K562 (cell line): Measurements from ENCODE around the gene TTBK2. TPM values are rescaled to one million over a fixed set of nuclear protein-coding genes. Genes with fewer than 3 reads are reported as not detected.

Experiments used
- ATAC-seq: fragments of 200-7000 bp; cut with Tn5 transposase; 3 replicates; pipeline ENCODE4 v1.9.1; 2020; ENCODE audit warnings: moderate library complexity
- BruUV-seq: library from RNA; stranded (reverse); fragments of 400-500 nt; replicated peaks from 2 replicates; lab custom pipeline; 2021; lab: Mats Ljungman, UMichigan
- CTCF ChIA-PET: fragments of 300-600 bp; formaldehyde crosslinking; extraction: SDS; loops from one replicate; lab custom pipeline; 2021; ENCODE audit warnings: low intra/inter-chr PET ratio; lab: Yijun Ruan, JAX
- POLR2A ChIA-PET: fragments of 300-600, 350-650 bp; sonication (Branson Sonifier 250); formaldehyde crosslinking; extraction: SDS; loops from one replicate; lab custom pipeline; 2021; ENCODE audit warnings: antibody characterized with exemption, inconsistent platforms; lab: Yijun Ruan, JAX
- DNase-seq, 4 experiments: peaks; one replicate each; pipeline versions ENCODE4 v3.0.0 to v3.0.0-alpha.2; 2011 to 2018; ENCODE audit warnings: low spot score in 3 of 4, mixed read lengths in 3 of 4; ENCODE audit errors: extremely low read depth in 1 of 4
- FAIRE-seq: peaks from 2 replicates; lab custom pipeline; 2011; peaks lifted over from hg19 to GRCh38; lab: Jason Lieb, UNC
- H2AFZ ChIP-seq: 2 replicates; pipeline ENCODE4 v1.6.0; 2011; ENCODE audit warnings: low read depth, low read length, control low read depth, inconsistent platforms
- H3K27ac ChIP-seq: fragments of 200-600 bp; 3 replicates; pipeline ENCODE4 v1.8.0; 2011; ENCODE audit warnings: low read depth, mild to moderate bottlenecking, control low read depth, inconsistent platforms, low read length, moderate library complexity, mixed read lengths; ENCODE audit errors: extremely low read depth
- H3K27me3 ChIP-seq, 2 experiments: fragments of 300-600 bp in 1 of 2; 2 replicates in 1 of 2; 3 replicates in 1 of 2; pipeline versions ENCODE4 v1.6.0 to v1.8.0; 2011; ENCODE audit warnings: inconsistent platforms in 2 of 2, low read length in 2 of 2, mild to moderate bottlenecking in 1 of 2, mixed read lengths in 1 of 2, moderate library complexity in 1 of 2; ENCODE audit not compliant: control insufficient read depth in 2 of 2, insufficient read depth in 2 of 2
- H3K36me3 ChIP-seq: fragments of 300-600 bp; 3 replicates; pipeline ENCODE4 v1.8.0; 2011; ENCODE audit warnings: mild to moderate bottlenecking, low read length, inconsistent platforms; ENCODE audit not compliant: control insufficient read depth, insufficient read depth
- H3K4me1 ChIP-seq, 2 experiments: fragments of 200-600 bp in 1 of 2; replicated peaks in 1 of 2; 2 replicates in 1 of 2; 3 replicates in 1 of 2; pipeline versions ENCODE4 v1.5.1 to v1.8.0; 2011; ENCODE audit warnings: inconsistent platforms in 2 of 2, low read length in 2 of 2, mild to moderate bottlenecking in 1 of 2, mixed read lengths in 1 of 2, moderate library complexity in 1 of 2; ENCODE audit not compliant: control insufficient read depth in 2 of 2, insufficient read depth in 2 of 2
- H3K4me2 ChIP-seq: 2 replicates; pipeline ENCODE4 v1.6.1; 2011; ENCODE audit warnings: low read length, control low read depth, inconsistent platforms, mixed read lengths; ENCODE audit not compliant: insufficient read depth
- H3K4me3 ChIP-seq: fragments of 200-600 bp; sonication (generic), shearing (Covaris generic); 2 replicates; pipeline ENCODE4 v1.5.1; 2016; ENCODE audit warnings: control low read depth, inconsistent platforms
- H3K79me2 ChIP-seq: fragments of 200-600 bp; 3 replicates; pipeline ENCODE4 v1.8.0; 2011; ENCODE audit warnings: low read length, inconsistent platforms; ENCODE audit not compliant: control insufficient read depth, insufficient read depth
- H3K9ac ChIP-seq, 2 experiments: 2 replicates each; pipeline versions ENCODE4 v1.6.0 to v1.6.1; 2011; ENCODE audit warnings: low read depth in 2 of 2, low read length in 2 of 2, control low read depth in 1 of 2, inconsistent platforms in 1 of 2, mild to moderate bottlenecking in 1 of 2, mixed read lengths in 1 of 2; ENCODE audit not compliant: insufficient read depth in 1 of 2
- H3K9me1 ChIP-seq: one replicate; pipeline ENCODE4 v1.6.0; 2011; ENCODE audit warnings: inconsistent platforms, mild to moderate bottlenecking, low read length, moderate library complexity; ENCODE audit not compliant: control insufficient read depth, insufficient read depth
- H3K9me3 ChIP-seq: replicated peaks from 2 replicates; pipeline ENCODE4 v1.5.1; 2011; ENCODE audit warnings: low read depth, low read length, inconsistent platforms; ENCODE audit not compliant: control insufficient read depth, insufficient read depth
- H4K20me1 ChIP-seq: replicated peaks from 2 replicates; pipeline ENCODE4 v1.6.1; 2011; ENCODE audit warnings: low read length, inconsistent platforms, mixed read lengths; ENCODE audit not compliant: control insufficient read depth, insufficient read depth
- CHD1 ChIP-seq: fragments of 200-600 bp; sonication (generic); IDR thresholded peaks from one replicate; pipeline ENCODE4 v1.6.1; 2012; ENCODE audit warnings: mild to moderate bottlenecking, moderate library complexity, low read length, inconsistent platforms
- CTBP1 ChIP-seq: fragments of 450-650 bp; IDR thresholded peaks from 2 replicates; pipeline ENCODE4 v1.6.1; 2016; ENCODE audit warnings: borderline replicate concordance
- RBFOX2 ChIP-seq: fragments of 200-400 bp; formaldehyde crosslinking; IDR thresholded peaks from 2 replicates; pipeline ENCODE4 v1.6.1; 2017; ENCODE audit warnings: low read depth, mild to moderate bottlenecking, low read length, moderate library complexity
- SIN3B ChIP-seq: fragments of 450-650 bp; IDR thresholded peaks from 2 replicates; pipeline ENCODE4 v1.6.1; 2017; ENCODE audit warnings: low read depth, mild to moderate bottlenecking, moderate library complexity
- WGBS: fragments of 100-300 bp; shearing (Covaris generic); methylation state at CpG from one replicate; pipeline ENCODE4 v1.1.6; 2016; ENCODE audit warnings: low coverage, mixed read lengths; ENCODE audit not compliant: insufficient coverage; ENCODE audit errors: missing lambda C conversion rate; 5-methylcytosine and 5-hydroxymethylcytosine counted together
- in situ Hi-C: fragments of 300-500 bp; cut with MboI; formaldehyde crosslinking; loops from 4 replicates; pipeline ENCODE4 v1.15.0; 2018; ENCODE audit warnings: inconsistent platforms, mixed read lengths
- intact Hi-C: fragments of 100-400 bp; cut with micrococcal nuclease; formaldehyde crosslinking; loops from 2 replicates; pipeline ENCODE4 v1.14.2; 2022
- polyA plus RNA-seq, 8 experiments: library from polyadenylated mRNA; depleted of rRNA in 4 of 8; stranded (reverse) in 5 of 8; unstranded in 3 of 8; fragments of >200 nt; fragmentation: Nextera tagmentation in 2 of 8; fragmentation: Illumina TruSeq in 1 of 8; extraction: Ambion mirVana in 2 of 8; extraction: Trizol in 1 of 8; gene quantifications; 2 replicates each; pipeline versions ENCODE4 v1.2.1 to v1.2.3, GENCODE V29; 2011 to 2014; ENCODE audit warnings: inconsistent platforms in 1 of 8, missing spikeins in 1 of 8
- total RNA-seq, 7 experiments: library from RNA; depleted of rRNA in 6 of 7; stranded (reverse); fragments of >200 nt in 6 of 7; fragmentation: Illumina TruSeq in 2 of 7; extraction: Trizol in 2 of 7; gene quantifications; 2 replicates each; pipeline versions ENCODE4 v1.2.1 to v1.2.3, GENCODE V29; 2011 to 2021; ENCODE audit warnings: low replicate concordance in 1 of 7

Gene TTBK2
- total and polyA plus RNA-seq, 9 of the 15 experiments (the other 6 are each of a cell fraction or from before 2014, with no cell fraction given) = 0.89 to 8.0 (median 4.8) TPM

GRCh38 chr15:42731461-42731860 lies 189.1 kb downstream of the TTBK2 start (continued):
- TF ChIP-seq CTBP1 = no peak
- no peak for TF ChIP-seq SIN3B
- TF ChIP-seq, all 486 proteins: peak for 0

DNA sequence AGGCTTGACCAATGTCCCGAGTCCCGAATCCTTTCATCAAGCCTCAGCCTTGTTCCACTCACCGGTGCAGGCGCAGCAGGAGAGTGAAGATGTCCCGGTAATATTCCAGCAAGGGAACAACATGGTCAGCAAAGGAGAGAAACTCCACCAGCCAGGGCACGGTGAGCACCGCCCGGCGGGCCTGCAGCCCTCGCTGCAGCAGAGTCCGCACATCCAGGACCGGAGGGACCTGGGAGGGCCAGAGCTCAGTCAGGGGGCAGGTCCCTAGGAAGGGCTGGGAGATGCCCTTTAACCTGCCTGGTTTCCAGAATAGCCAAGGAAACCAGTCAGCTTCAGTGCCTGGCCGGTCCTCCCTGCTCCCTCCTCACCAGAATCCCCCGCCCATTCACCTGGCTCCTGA lies 190.0 kb downstream of the TTBK2 start:
- H3K9ac ChIP-seq = peak overlapping the region in 1 of 2 experiments; percentile 33; a peak in 1 of 4 replicates
- ChIA-PET CTCF (no interaction called here), POLR2A (interaction anchor here (0.6 to 1.1 kb wide), 2 partner anchors 70 to 150 kb away, joined by 3 read pairs; no protein-coding TSS in a partner anchor)
- H2AFZ ChIP-seq = no peak overlapping the region
- intact Hi-C loops = no loop called here
- ATAC-seq (no peak), DNase-seq (no peak), FAIRE-seq (no peak)
- 94% methylated on average over 14 of the region's 14 CpGs for WGBS
- peaks cover 6% of the 10 kb centered on the region; the same call in 1 of the 3 replicates for H3K79me2 ChIP-seq
- no TSS peak for BruUV-seq
- no peak overlapping the region for H3K4me3 ChIP-seq
- no peaks in the 10 kb centered on the region; the same call in 1 of the 2 replicates for H4K20me1 ChIP-seq
- no peaks in the 10 kb centered on the region for H3K27me3 ChIP-seq
- in situ Hi-C loops = no loop called here
- no peaks in the 10 kb centered on the region for H3K9me1 ChIP-seq
- H3K4me2 ChIP-seq = no peak overlapping the region
- TF ChIP-seq CHD1 (no peak), RBFOX2 (peak; percentile 58)
- no peaks in the 10 kb centered on the region for H3K9me3 ChIP-seq
- H3K4me1 ChIP-seq = peaks cover 0 to 9% of the 10 kb centered on the region in 2 experiments; a peak in 3 of 5 replicates
- H3K27ac ChIP-seq = no peak overlapping the region
- H3K36me3 ChIP-seq = peaks cover 98% of the 10 kb centered on the region
